GM23338 (cell line): ENCODE data around the gene LRRC19. TPM values are rescaled to one million over a fixed set of nuclear protein-coding genes. Genes with fewer than 3 reads are reported as not detected.

ENCODE experiments used
- ATAC-seq: fragments of 200-7000 bp; cut with Tn5 transposase; 3 replicates; pipeline ENCODE4 v1.9.1; 2020
- DNase-seq: peaks from one replicate; pipeline ENCODE4 v3.0.0-alpha.2; 2015; ENCODE audit warnings: low spot score
- H2AFZ ChIP-seq: fragments of 200-600 bp; sonication (generic); 2 replicates; pipeline ENCODE4 v1.8.0; 2016; ENCODE audit warnings: antibody characterized with exemption, mild to moderate bottlenecking, moderate library complexity
- H3F3A ChIP-seq: fragments of 200-600 bp; sonication (generic); replicated peaks from 2 replicates; pipeline ENCODE4 v1.8.0; 2017; ENCODE audit warnings: antibody characterized with exemption, mixed run types, low read depth
- H3K27ac ChIP-seq: fragments of 200-600 bp; sonication (generic); 2 replicates; pipeline ENCODE4 v1.6.1; 2016; ENCODE audit warnings: low read depth
- H3K27me3 ChIP-seq: fragments of 200-600 bp; sonication (generic); 2 replicates; pipeline ENCODE4 v1.8.0; 2016; ENCODE audit warnings: mild to moderate bottlenecking, mixed run types, moderate library complexity; ENCODE audit not compliant: insufficient read depth
- H3K36me3 ChIP-seq: fragments of 200-600 bp; sonication (generic); 2 replicates; pipeline ENCODE4 v1.8.0; 2016; ENCODE audit warnings: mild to moderate bottlenecking; ENCODE audit not compliant: insufficient read depth
- H3K4me1 ChIP-seq: fragments of 200-600 bp; sonication (generic); 2 replicates; pipeline ENCODE4 v1.8.0; 2016; ENCODE audit warnings: mild to moderate bottlenecking, moderate library complexity; ENCODE audit not compliant: insufficient read depth
- H3K4me2 ChIP-seq: fragments of 200-600 bp; sonication (generic); 2 replicates; pipeline ENCODE4 v1.7.1; 2017; ENCODE audit warnings: mixed run types
- H3K4me3 ChIP-seq: fragments of 200-600 bp; sonication (generic); 2 replicates; pipeline ENCODE4 v1.6.1; 2016; ENCODE audit warnings: mixed run types
- H3K79me2 ChIP-seq: fragments of 200-600 bp; sonication (generic); replicated peaks from 2 replicates; pipeline ENCODE4 v1.8.0; 2017; ENCODE audit warnings: mild to moderate bottlenecking; ENCODE audit not compliant: insufficient read depth
- H3K9me2 ChIP-seq: fragments of 200-600 bp; sonication (generic); 2 replicates; pipeline ENCODE4 v1.8.0; 2017; ENCODE audit not compliant: insufficient read depth
- H4K20me1 ChIP-seq: fragments of 200-600 bp; sonication (generic); replicated peaks from 2 replicates; pipeline ENCODE4 v1.8.0; 2017; ENCODE audit warnings: mild to moderate bottlenecking; ENCODE audit not compliant: insufficient read depth
- H3K27ac Mint-ChIP-seq: 2 replicates; pipeline ENCODE4 v1.8.0; 2020; ENCODE audit warnings: inconsistent platforms, mild to moderate bottlenecking, moderate library complexity, mixed read lengths
- H3K27me3 Mint-ChIP-seq: 3 replicates; pipeline ENCODE4 v1.8.0; 2022; ENCODE audit warnings: low read depth, mild to moderate bottlenecking, moderate library complexity, mixed read lengths, inconsistent platforms; ENCODE audit not compliant: insufficient read depth, poor library complexity
- H3K36me3 Mint-ChIP-seq: 3 replicates; pipeline ENCODE4 v1.8.0; 2021; ENCODE audit warnings: low read depth, mild to moderate bottlenecking, inconsistent platforms, moderate library complexity, mixed read lengths
- H3K4me1 Mint-ChIP-seq: 3 replicates; pipeline ENCODE4 v1.8.0; 2020; ENCODE audit warnings: mild to moderate bottlenecking, inconsistent platforms, mixed read lengths
- H3K4me3 Mint-ChIP-seq: 3 replicates; pipeline ENCODE4 v1.8.0; 2021; ENCODE audit warnings: moderate library complexity, mild to moderate bottlenecking, inconsistent platforms, mixed read lengths
- H3K9me3 Mint-ChIP-seq: 3 replicates; pipeline ENCODE4 v1.8.0; 2020; ENCODE audit warnings: moderate library complexity, mild to moderate bottlenecking, inconsistent platforms, mixed read lengths
- CREB1 ChIP-seq: fragments of 250-450 bp; sonication (Bioruptor Pico); IDR thresholded peaks from 2 replicates; pipeline ENCODE4 v1.5.0; 2020; ENCODE audit warnings: low read depth, mild to moderate bottlenecking, moderate library complexity
- EZH2 ChIP-seq: fragments of 200-600 bp; sonication (generic); IDR thresholded peaks from one replicate; pipeline ENCODE4 v1.8.0; 2017; ENCODE audit warnings: antibody characterized with exemption, mild to moderate bottlenecking, low read depth; ENCODE audit not compliant: unreplicated experiment
- EZH2phosphoT487 ChIP-seq: fragments of 200-600 bp; sonication (generic); IDR thresholded peaks from one replicate; pipeline ENCODE4 v1.8.1; 2018; ENCODE audit warnings: antibody characterized with exemption; ENCODE audit not compliant: unreplicated experiment
- JUNB ChIP-seq: IDR thresholded peaks from one replicate; pipeline ENCODE4 v1.6.1; 2016; ENCODE audit warnings: antibody characterized with exemption; ENCODE audit not compliant: unreplicated experiment
- NANOG ChIP-seq: IDR thresholded peaks from 2 replicates; pipeline ENCODE4 v1.6.1; 2016; ENCODE audit warnings: antibody characterized with exemption, borderline replicate concordance
- REST ChIP-seq: IDR thresholded peaks from one replicate; pipeline ENCODE4 v1.6.1; 2018; ENCODE audit warnings: antibody characterized with exemption; ENCODE audit not compliant: unreplicated experiment
- STAT1 ChIP-seq: IDR thresholded peaks from one replicate; pipeline ENCODE4 v1.6.1; 2016; ENCODE audit warnings: antibody characterized with exemption; ENCODE audit not compliant: unreplicated experiment
- ZNF114 ChIP-seq: fragments of 250-450 bp; sonication (Bioruptor Pico); IDR thresholded peaks from 2 replicates; pipeline ENCODE4 v1.5.0; 2020; ENCODE audit warnings: mild to moderate bottlenecking, moderate library complexity
- ZNF331 ChIP-seq: fragments of 250-450 bp; sonication (Bioruptor Pico); IDR thresholded peaks from 2 replicates; pipeline ENCODE4 v1.5.0; 2020; ENCODE audit warnings: low read depth, mild to moderate bottlenecking, moderate library complexity
- polyA plus RNA-seq: library from polyadenylated mRNA; unstranded; fragments of >200 nt; fragmentation: Nextera tagmentation; extraction: Ambion mirVana; gene quantifications from 2 replicates; pipeline ENCODE4 v1.2.1, GENCODE V29; 2016
- total RNA-seq: library from RNA; depleted of rRNA; stranded (reverse); fragments of >200 nt; shearing (Covaris generic); gene quantifications from 2 replicates; pipeline ENCODE4 v1.2.3, GENCODE V29; 2014
- TF ChIP-seq, protein P1 (sequence below), 2 experiments: fragments of 200-600 bp in 1 of 2; sonication (generic) in 1 of 2; conservative IDR thresholded peaks; 2 replicates each; pipeline versions ENCODE4 v1.5.1 to v1.6.1; 2016 to 2017; ENCODE audit warnings: antibody characterized with exemption in 2 of 2, low read depth in 2 of 2, mild to moderate bottlenecking in 2 of 2, moderate library complexity in 1 of 2
- TF ChIP-seq, protein P2 (sequence below): fragments of 250-450 bp; sonication (Bioruptor Pico); IDR thresholded peaks from 2 replicates; pipeline ENCODE4 v1.5.0; 2020; ENCODE audit warnings: mild to moderate bottlenecking, moderate library complexity
- TF ChIP-seq, protein P3 (sequence below): IDR thresholded peaks from 2 replicates; pipeline ENCODE4 v1.6.1; 2016; ENCODE audit warnings: antibody characterized with exemption

Gene LRRC19
- total and polyA plus RNA-seq, 2 experiments from 2014 or later: 0.71 TPM; not detected in 1

DNA sequence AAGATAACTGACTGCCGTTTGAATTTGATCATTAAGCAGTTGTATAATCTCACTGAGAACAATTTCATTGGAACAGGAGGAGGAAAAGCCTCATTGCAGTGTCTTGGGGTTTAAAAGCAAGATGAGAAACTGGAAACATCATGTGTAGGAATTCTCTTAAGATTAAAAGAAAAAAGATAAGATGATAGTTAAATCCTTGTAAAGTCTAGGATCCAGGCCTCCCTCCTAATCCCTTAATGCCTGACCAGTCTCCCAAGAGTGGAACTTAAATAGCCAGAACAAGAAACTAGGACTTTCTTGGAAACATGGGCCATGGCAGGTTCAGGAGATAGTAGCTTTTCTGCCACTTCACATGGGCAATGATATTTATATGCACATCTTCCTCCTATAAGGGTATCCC is 37.0 kb upstream of the LRRC19 start:
- Histone ChIP-seq H2AFZ (no peak overlapping the region), H3K4me3 (no peak overlapping the region), H3K27ac (no peak overlapping the region), H3F3A (no peaks in the 10 kb centered on the region), H3K9me2 (no peaks in the 10 kb centered on the region), H3K27me3 (no peaks in the 10 kb centered on the region), H4K20me1 (0 out of 2 replicates have a peak, but pooled peaks cover 3% of the 10 kb centered on the region), H3K36me3 (no peaks in the 10 kb centered on the region), H3K4me2 (no peak overlapping the region), H3K79me2 (no peaks in the 10 kb centered on the region), H3K4me1 (no peaks in the 10 kb centered on the region)
- H3K27ac Mint-ChIP-seq: no peak overlapping the region
- no peaks in the 10 kb centered on the region for H3K9me3 Mint-ChIP-seq
- TF ChIP-seq ZNF331 (CRISPR knock-in tag): no peak
- TF ChIP-seq EZH2phosphoT487: no peak
- TF ChIP-seq STAT1: no peak
- TF ChIP-seq, protein P1, sequence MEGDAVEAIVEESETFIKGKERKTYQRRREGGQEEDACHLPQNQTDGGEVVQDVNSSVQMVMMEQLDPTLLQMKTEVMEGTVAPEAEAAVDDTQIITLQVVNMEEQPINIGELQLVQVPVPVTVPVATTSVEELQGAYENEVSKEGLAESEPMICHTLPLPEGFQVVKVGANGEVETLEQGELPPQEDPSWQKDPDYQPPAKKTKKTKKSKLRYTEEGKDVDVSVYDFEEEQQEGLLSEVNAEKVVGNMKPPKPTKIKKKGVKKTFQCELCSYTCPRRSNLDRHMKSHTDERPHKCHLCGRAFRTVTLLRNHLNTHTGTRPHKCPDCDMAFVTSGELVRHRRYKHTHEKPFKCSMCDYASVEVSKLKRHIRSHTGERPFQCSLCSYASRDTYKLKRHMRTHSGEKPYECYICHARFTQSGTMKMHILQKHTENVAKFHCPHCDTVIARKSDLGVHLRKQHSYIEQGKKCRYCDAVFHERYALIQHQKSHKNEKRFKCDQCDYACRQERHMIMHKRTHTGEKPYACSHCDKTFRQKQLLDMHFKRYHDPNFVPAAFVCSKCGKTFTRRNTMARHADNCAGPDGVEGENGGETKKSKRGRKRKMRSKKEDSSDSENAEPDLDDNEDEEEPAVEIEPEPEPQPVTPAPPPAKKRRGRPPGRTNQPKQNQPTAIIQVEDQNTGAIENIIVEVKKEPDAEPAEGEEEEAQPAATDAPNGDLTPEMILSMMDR (conservative IDR thresholded peaks at IDR 0.05; ENCODE audit: low read depth in 2 of 2): no peak
- no peak for TF ChIP-seq JUNB
- TF ChIP-seq, protein P2, sequence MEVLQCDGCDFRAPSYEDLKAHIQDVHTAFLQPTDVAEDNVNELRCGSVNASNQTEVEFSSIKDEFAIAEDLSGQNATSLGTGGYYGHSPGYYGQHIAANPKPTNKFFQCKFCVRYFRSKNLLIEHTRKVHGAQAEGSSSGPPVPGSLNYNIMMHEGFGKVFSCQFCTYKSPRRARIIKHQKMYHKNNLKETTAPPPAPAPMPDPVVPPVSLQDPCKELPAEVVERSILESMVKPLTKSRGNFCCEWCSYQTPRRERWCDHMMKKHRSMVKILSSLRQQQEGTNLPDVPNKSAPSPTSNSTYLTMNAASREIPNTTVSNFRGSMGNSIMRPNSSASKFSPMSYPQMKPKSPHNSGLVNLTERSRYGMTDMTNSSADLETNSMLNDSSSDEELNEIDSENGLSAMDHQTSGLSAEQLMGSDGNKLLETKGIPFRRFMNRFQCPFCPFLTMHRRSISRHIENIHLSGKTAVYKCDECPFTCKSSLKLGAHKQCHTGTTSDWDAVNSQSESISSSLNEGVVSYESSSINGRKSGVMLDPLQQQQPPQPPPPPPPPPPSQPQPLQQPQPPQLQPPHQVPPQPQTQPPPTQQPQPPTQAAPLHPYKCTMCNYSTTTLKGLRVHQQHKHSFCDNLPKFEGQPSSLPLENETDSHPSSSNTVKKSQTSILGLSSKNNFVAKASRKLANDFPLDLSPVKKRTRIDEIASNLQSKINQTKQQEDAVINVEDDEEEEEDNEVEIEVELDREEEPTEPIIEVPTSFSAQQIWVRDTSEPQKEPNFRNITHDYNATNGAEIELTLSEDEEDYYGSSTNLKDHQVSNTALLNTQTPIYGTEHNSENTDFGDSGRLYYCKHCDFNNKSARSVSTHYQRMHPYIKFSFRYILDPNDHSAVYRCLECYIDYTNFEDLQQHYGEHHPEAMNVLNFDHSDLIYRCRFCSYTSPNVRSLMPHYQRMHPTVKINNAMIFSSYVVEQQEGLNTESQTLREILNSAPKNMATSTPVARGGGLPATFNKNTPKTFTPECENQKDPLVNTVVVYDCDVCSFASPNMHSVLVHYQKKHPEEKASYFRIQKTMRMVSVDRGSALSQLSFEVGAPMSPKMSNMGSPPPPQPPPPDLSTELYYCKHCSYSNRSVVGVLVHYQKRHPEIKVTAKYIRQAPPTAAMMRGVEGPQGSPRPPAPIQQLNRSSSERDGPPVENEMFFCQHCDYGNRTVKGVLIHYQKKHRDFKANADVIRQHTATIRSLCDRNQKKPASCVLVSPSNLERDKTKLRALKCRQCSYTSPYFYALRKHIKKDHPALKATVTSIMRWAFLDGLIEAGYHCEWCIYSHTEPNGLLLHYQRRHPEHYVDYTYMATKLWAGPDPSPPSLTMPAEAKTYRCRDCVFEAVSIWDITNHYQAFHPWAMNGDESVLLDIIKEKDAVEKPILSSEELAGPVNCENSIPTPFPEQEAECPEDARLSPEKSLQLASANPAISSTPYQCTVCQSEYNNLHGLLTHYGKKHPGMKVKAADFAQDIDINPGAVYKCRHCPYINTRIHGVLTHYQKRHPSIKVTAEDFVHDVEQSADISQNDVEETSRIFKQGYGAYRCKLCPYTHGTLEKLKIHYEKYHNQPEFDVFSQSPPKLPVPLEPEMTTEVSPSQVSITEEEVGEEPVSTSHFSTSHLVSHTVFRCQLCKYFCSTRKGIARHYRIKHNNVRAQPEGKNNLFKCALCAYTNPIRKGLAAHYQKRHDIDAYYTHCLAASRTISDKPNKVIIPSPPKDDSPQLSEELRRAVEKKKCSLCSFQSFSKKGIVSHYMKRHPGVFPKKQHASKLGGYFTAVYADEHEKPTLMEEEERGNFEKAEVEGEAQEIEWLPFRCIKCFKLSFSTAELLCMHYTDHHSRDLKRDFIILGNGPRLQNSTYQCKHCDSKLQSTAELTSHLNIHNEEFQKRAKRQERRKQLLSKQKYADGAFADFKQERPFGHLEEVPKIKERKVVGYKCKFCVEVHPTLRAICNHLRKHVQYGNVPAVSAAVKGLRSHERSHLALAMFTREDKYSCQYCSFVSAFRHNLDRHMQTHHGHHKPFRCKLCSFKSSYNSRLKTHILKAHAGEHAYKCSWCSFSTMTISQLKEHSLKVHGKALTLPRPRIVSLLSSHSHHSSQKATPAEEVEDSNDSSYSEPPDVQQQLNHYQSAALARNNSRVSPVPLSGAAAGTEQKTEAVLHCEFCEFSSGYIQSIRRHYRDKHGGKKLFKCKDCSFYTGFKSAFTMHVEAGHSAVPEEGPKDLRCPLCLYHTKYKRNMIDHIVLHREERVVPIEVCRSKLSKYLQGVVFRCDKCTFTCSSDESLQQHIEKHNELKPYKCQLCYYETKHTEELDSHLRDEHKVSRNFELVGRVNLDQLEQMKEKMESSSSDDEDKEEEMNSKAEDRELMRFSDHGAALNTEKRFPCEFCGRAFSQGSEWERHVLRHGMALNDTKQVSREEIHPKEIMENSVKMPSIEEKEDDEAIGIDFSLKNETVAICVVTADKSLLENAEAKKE: no peak
- no peak for TF ChIP-seq ZNF114 (CRISPR knock-in tag)
- TF ChIP-seq REST: no peak
- TF ChIP-seq EZH2: no peak
- TF ChIP-seq, protein P3, sequence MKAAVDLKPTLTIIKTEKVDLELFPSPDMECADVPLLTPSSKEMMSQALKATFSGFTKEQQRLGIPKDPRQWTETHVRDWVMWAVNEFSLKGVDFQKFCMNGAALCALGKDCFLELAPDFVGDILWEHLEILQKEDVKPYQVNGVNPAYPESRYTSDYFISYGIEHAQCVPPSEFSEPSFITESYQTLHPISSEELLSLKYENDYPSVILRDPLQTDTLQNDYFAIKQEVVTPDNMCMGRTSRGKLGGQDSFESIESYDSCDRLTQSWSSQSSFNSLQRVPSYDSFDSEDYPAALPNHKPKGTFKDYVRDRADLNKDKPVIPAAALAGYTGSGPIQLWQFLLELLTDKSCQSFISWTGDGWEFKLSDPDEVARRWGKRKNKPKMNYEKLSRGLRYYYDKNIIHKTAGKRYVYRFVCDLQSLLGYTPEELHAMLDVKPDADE: no peak
- no peak for TF ChIP-seq CREB1 (CRISPR knock-in tag)
- no peak for TF ChIP-seq NANOG
- H3K4me1 Mint-ChIP-seq: no peaks in the 10 kb centered on the region
- no peak overlapping the region for H3K4me3 Mint-ChIP-seq
- DNase-seq: no peak
- peaks cover 2% of the 10 kb centered on the region for H3K27me3 Mint-ChIP-seq
- ATAC-seq: no peak
- H3K36me3 Mint-ChIP-seq: no peaks in the 10 kb centered on the region
